Calu3 (cell line): Measurements from ENCODE around the gene ERC2. TPM values are rescaled to one million over a fixed set of nuclear protein-coding genes. Genes with fewer than 3 reads are reported as not detected.

Experiments used
- BruUV-seq: library from RNA; stranded (reverse); fragments of 400-500 nt; replicated peaks from 2 replicates; lab custom pipeline; 2021; lab: Mats Ljungman, UMichigan
- CTCF ChIA-PET: fragments of 300-600 bp; sonication (Branson Sonifier 250); formaldehyde crosslinking; loops from one replicate; lab custom pipeline; 2022; ENCODE audit warnings: antibody characterized with exemption; lab: Charles Lee
- DNase-seq: peaks from one replicate; pipeline ENCODE4 v3.0.0; 2022
- H3K27ac Mint-ChIP-seq: one replicate; pipeline ENCODE4 v1.8.0; 2022; ENCODE audit warnings: mixed read lengths; ENCODE audit not compliant: unreplicated experiment
- H3K27me3 Mint-ChIP-seq: one replicate; pipeline ENCODE4 v1.8.0; 2022; ENCODE audit warnings: mixed read lengths; ENCODE audit not compliant: unreplicated experiment
- H3K36me3 Mint-ChIP-seq: one replicate; pipeline ENCODE4 v1.8.0; 2022; ENCODE audit warnings: mild to moderate bottlenecking, moderate library complexity, mixed read lengths; ENCODE audit not compliant: insufficient read depth, unreplicated experiment
- H3K4me1 Mint-ChIP-seq: one replicate; pipeline ENCODE4 v1.8.0; 2022; ENCODE audit warnings: mild to moderate bottlenecking, low read depth, mixed read lengths; ENCODE audit not compliant: unreplicated experiment
- H3K4me3 Mint-ChIP-seq: one replicate; pipeline ENCODE4 v1.8.0; 2022; ENCODE audit warnings: mild to moderate bottlenecking, low read depth, moderate library complexity, mixed read lengths; ENCODE audit not compliant: unreplicated experiment
- H3K9me3 Mint-ChIP-seq: one replicate; pipeline ENCODE4 v1.8.0; 2022; ENCODE audit warnings: low read depth, mixed read lengths; ENCODE audit not compliant: unreplicated experiment
- intact Hi-C: fragments of 100-400 bp; cut with micrococcal nuclease; formaldehyde crosslinking; loops from one replicate; pipeline ENCODE4 v1.10.0; 2022; ENCODE audit not compliant: unreplicated experiment
- total RNA-seq: library from RNA; stranded (reverse); gene quantifications from 2 replicates; pipeline ENCODE4 v1.2.3, GENCODE V29; 2022
- TF ChIP-seq, protein P1 (sequence below): fragments of 200-600 bp; IDR thresholded peaks from one replicate; pipeline ENCODE4 v1.8.0; 2022; ENCODE audit warnings: antibody characterized with exemption; ENCODE audit not compliant: unreplicated experiment

The ERC2 gene
- total RNA-seq, 1 experiment from 2014 or later = 0.73 TPM

DNA sequence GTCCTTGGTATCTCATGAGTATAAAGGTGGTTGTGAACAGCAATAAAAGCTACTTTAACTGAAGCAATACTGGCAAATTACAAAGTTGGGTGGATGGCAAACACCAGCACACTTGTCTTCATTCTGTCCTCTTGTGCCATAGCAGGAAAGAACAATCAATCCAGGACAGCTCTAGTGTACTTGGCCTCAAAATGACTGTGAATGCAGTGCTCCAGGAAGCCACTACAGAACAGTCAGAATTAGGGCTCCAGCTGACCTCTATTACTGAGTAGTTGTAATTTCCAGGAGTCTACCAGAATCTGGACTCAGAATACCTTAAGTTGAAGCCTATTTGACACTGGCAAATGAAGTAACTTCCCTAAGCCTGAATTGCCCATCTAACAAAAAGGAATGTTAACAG is 642.2 kb downstream of the ERC2 start:
- no TSS peak for BruUV-seq
- Mint-ChIP-seq H3K9me3 (peaks cover 4% of the 10 kb centered on the region), H3K4me3 (no peak overlapping the region), H3K4me1 (no peaks in the 10 kb centered on the region), H3K27ac (no peak overlapping the region), H3K27me3 (no peaks in the 10 kb centered on the region), H3K36me3 (no peaks in the 10 kb centered on the region)
- intact Hi-C loops = no loop called here
- DNase-seq = no peak
- CTCF ChIA-PET = no interaction called here
- TF ChIP-seq, protein P1, sequence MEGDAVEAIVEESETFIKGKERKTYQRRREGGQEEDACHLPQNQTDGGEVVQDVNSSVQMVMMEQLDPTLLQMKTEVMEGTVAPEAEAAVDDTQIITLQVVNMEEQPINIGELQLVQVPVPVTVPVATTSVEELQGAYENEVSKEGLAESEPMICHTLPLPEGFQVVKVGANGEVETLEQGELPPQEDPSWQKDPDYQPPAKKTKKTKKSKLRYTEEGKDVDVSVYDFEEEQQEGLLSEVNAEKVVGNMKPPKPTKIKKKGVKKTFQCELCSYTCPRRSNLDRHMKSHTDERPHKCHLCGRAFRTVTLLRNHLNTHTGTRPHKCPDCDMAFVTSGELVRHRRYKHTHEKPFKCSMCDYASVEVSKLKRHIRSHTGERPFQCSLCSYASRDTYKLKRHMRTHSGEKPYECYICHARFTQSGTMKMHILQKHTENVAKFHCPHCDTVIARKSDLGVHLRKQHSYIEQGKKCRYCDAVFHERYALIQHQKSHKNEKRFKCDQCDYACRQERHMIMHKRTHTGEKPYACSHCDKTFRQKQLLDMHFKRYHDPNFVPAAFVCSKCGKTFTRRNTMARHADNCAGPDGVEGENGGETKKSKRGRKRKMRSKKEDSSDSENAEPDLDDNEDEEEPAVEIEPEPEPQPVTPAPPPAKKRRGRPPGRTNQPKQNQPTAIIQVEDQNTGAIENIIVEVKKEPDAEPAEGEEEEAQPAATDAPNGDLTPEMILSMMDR = no peak

DNA sequence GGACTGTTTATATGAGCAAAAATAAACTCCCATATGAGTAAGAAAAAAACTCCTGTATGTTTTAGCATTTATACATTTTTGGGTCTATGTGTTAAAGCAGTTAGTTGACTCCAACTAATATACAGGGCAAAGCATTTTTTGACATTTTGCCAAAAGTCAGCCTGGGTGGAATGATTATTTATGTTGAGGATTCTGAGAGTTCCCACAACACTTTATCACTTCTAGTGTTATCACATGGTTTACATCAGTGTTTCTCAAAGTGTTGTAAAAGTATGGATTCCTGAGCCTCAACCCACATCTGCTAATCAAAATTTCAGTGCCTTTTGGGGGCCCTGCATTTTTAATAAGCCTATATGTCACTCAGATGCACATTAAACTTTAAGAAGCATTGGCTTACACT is 643.9 kb downstream of the ERC2 start:
- CTCF ChIA-PET = no interaction called here
- intact Hi-C loops = no loop called here
- H3K4me1 Mint-ChIP-seq = no peaks in the 10 kb centered on the region

DNA sequence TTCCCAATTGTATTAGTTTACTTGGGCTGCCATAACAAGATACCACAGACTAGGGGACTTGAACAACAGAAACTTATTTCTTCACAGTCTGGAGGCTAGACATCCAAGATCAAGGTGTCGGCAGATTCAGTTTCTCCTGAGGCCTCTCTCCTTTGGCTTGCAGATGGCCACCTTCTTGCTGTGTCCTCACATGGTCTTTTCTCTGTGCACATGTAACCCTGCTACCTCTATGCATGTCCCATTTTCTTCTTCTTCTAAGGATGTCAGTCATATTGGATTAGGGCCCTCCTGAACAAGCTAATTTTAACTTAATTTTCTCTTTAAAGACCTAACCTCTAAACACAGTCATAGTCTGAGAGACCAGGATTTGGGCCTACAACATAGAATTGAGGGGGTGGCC is 644.4 kb downstream of the ERC2 start:
- DNase-seq = no peak
- no peaks in the 10 kb centered on the region for H3K27me3 Mint-ChIP-seq
- CTCF ChIA-PET = no interaction called here
- TF ChIP-seq, protein P1 = no peak
- intact Hi-C loops = no loop called here
- H3K9me3 Mint-ChIP-seq = peaks cover 4% of the 10 kb centered on the region
- H3K36me3 Mint-ChIP-seq = no peaks in the 10 kb centered on the region
- BruUV-seq = no TSS peak
- no peak overlapping the region for H3K27ac Mint-ChIP-seq
- H3K4me3 Mint-ChIP-seq = no peak overlapping the region
- H3K4me1 Mint-ChIP-seq = no peaks in the 10 kb centered on the region

More for the DNA sequence above, 643.9 kb downstream of the ERC2 start:
- no peak for DNase-seq
- BruUV-seq = no TSS peak
- Mint-ChIP-seq H3K4me3 (no peak overlapping the region), H3K27ac (no peak overlapping the region), H3K9me3 (peaks cover 4% of the 10 kb centered on the region), H3K27me3 (no peaks in the 10 kb centered on the region), H3K36me3 (no peaks in the 10 kb centered on the region)
- TF ChIP-seq, protein P1 = no peak

DNA sequence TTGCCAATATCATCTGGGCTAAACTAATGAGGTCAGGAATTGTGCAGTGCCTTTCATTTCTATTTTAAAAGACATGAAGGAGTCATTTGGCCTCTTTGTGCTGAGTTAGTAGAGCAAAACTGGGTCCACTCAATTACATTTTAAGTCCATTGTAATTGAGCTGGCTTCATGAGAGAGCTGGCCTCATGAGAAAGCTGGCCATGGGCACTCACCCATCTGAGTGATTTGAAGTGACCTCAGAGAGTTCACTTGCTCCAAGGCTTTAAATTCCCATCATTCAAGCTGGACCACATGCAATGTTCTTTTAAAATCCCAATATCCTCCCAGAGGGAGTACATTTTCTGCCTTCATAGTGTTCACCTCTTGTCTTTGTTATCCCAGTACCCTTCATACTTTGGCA is 645.3 kb downstream of the ERC2 start:
- DNase-seq = no peak
- intact Hi-C loops = no loop called here
- TF ChIP-seq, protein P1 = no peak
- H3K27ac Mint-ChIP-seq = no peak overlapping the region
- no peaks in the 10 kb centered on the region for H3K27me3 Mint-ChIP-seq
- H3K4me3 Mint-ChIP-seq = no peak overlapping the region
- H3K36me3 Mint-ChIP-seq = no peaks in the 10 kb centered on the region
- BruUV-seq = no TSS peak
- H3K4me1 Mint-ChIP-seq = no peaks in the 10 kb centered on the region
- CTCF ChIA-PET = no interaction called here
- peaks cover 4% of the 10 kb centered on the region for H3K9me3 Mint-ChIP-seq
